RPMI8226 (cell line): ENCODE data around the gene NOL4L.
"Not testable (repeated sequence)": the region's sequence is repeated elsewhere in the genome, so short reads cannot be mapped to it uniquely, and the experiment has no call there.

ENCODE experiments used
- DNase-seq: peaks from one replicate; pipeline ENCODE4 v3.0.0-alpha.2; 2015

The NOL4L gene

GRCh38 chr20:32501709-32502108, 83.4 kb downstream of the NOL4L start:
- DNase-seq, result no peak

GRCh38 chr20:32497589-32498224, 87.4 kb downstream of the NOL4L start:
- no peak for DNase-seq

- no peak for DNase-seq
Measured at GRCh38 chr20:32496811-32497533, 88.2 kb downstream of the NOL4L start.

- no peak for DNase-seq
Measured at GRCh38 chr20:32495949-32496348, 89.2 kb downstream of the NOL4L start.

GRCh38 chr20:32495217-32495565, 89.9 kb downstream of the NOL4L start:
- no peak for DNase-seq

GRCh38 chr20:32494483-32495216, 90.5 kb downstream of the NOL4L start:
- no peak for DNase-seq

- no peak for DNase-seq
Measured at GRCh38 chr20:32493356-32493755, 91.8 kb downstream of the NOL4L start.

GRCh38 chr20:32491764-32492151, 93.4 kb downstream of the NOL4L start:
- DNase-seq, result not testable (repeated sequence)

GRCh38 chr20:32490942-32491763, 94.0 kb downstream of the NOL4L start:
- DNase-seq, result no peak

- no peak for DNase-seq
Measured at GRCh38 chr20:32488066-32488838, 96.9 kb downstream of the NOL4L start.

GRCh38 chr20:32487381-32487780, 97.8 kb downstream of the NOL4L start:
- DNase-seq, result no peak

- no peak for DNase-seq
Measured at GRCh38 chr20:32485770-32486478, 99.2 kb downstream of the NOL4L start.

- DNase-seq, result peak; percentile 91
Measured at GRCh38 chr20:32484958-32485769, 100.0 kb downstream of the NOL4L start.

GRCh38 chr20:32484225-32484957, 100.7 kb downstream of the NOL4L start:
- DNase-seq, result peak; percentile 49

- peak; percentile 77 for DNase-seq
Measured at GRCh38 chr20:32483351-32484224, 101.5 kb downstream of the NOL4L start.

- peak; percentile 41 for DNase-seq
Measured at GRCh38 chr20:32482442-32483261, 102.5 kb downstream of the NOL4L start.

GRCh38 chr20:32482143-32482441, 103.0 kb downstream of the NOL4L start:
- no peak for DNase-seq
